NT2/D1 (cell line): ENCODE results near the gene PIGX.

Experiments
- SUZ12 ChIP-seq: IDR thresholded peaks from 2 replicates; pipeline ENCODE4 v1.6.1; 2011; ENCODE audit not compliant: insufficient read length, insufficient read depth; ENCODE audit errors: extremely low read depth
- YY1 ChIP-seq: IDR thresholded peaks from 2 replicates; pipeline ENCODE4 v1.6.1; 2011; ENCODE audit not compliant: insufficient read length, insufficient read depth
- ZNF274 ChIP-seq: IDR thresholded peaks from 2 replicates; pipeline ENCODE4 v1.6.1; 2011; ENCODE audit warnings: mild to moderate bottlenecking, low read depth, low read length

GRCh38 chr3:196700801-196701200 is 11.4 kb upstream of the PIGX start:
- TF ChIP-seq SUZ12, result no peak
- no peak for TF ChIP-seq ZNF274
- no peak for TF ChIP-seq YY1
